GM19099 (cell line): ENCODE measurements around the gene NAA15.

Experiments used
- POLR2A ChIP-seq: IDR thresholded peaks from 3 replicates; pipeline ENCODE4 v1.6.1; 2011; ENCODE audit warnings: low read depth; ENCODE audit not compliant: insufficient read length; ENCODE audit errors: extremely low read depth

The NAA15 gene

GRCh38 chr4:139282065-139282720 is 19.1 kb upstream of the NAA15 start:
- no peak for TF ChIP-seq POLR2A

- TF ChIP-seq POLR2A, result no peak
Observed at GRCh38 chr4:139282721-139283075, 18.6 kb upstream of the NAA15 start.

- no peak for TF ChIP-seq POLR2A
Observed at GRCh38 chr4:139286186-139286698, 15.1 kb upstream of the NAA15 start.

- peak; percentile 84 for TF ChIP-seq POLR2A
Observed at GRCh38 chr4:139295206-139295941, 5.9 kb upstream of the NAA15 start.

GRCh38 chr4:139295942-139296299 is 5.4 kb upstream of the NAA15 start:
- no peak for TF ChIP-seq POLR2A

GRCh38 chr4:139297001-139297410 is 4.3 kb upstream of the NAA15 start:
- no peak for TF ChIP-seq POLR2A

- TF ChIP-seq POLR2A, result no peak
Observed at GRCh38 chr4:139299536-139299935, 1.8 kb upstream of the NAA15 start.

- no peak for TF ChIP-seq POLR2A
Observed at GRCh38 chr4:139300431-139301112, 733 bp upstream of the NAA15 start.

GRCh38 chr4:139301821-139302611 is 711 bp downstream of the NAA15 start, which contains the start of gene NDUFC1:
TSS of gene NDUFC1 (minus strand) at chr4:139302477. CDS start at chr4:139295798, 6,679 bp downstream.
- TF ChIP-seq POLR2A, result no peak

- TF ChIP-seq POLR2A, result no peak
Observed at GRCh38 chr4:139304920-139305319, 3.6 kb downstream of the NAA15 start.

- TF ChIP-seq POLR2A, result no peak
Observed at GRCh38 chr4:139311909-139312308, 10.6 kb downstream of the NAA15 start.

GRCh38 chr4:139312552-139313332 is 11.4 kb downstream of the NAA15 start:
- TF ChIP-seq POLR2A, result no peak

GRCh38 chr4:139314047-139314800 is 12.9 kb downstream of the NAA15 start:
- TF ChIP-seq POLR2A, result no peak
